Spleen (tissue), 11 donors: ENCODE results near the gene VPS39. TPM values are rescaled to one million over a fixed set of nuclear protein-coding genes. Genes with fewer than 3 reads are reported as not detected.

Experiments
- DNase-seq: peaks from one replicate; pipeline ENCODE4 v3.0.0-alpha.2; 2020
- H3K27ac ChIP-seq, 8 donors: fragments of 200-600 bp; sonication (generic) in 7 of 8; 1 replicate in 4 of 8; 2 replicates in 4 of 8; pipeline versions ENCODE4 v1.5.0 to v1.8.0; 2016 to 2021; ENCODE audit warnings: inconsistent platforms in 4 of 8, mild to moderate bottlenecking in 4 of 8, moderate library complexity in 1 of 8
- H3K27me3 ChIP-seq, 7 donors: fragments of 200-600 bp; sonication (generic) in 6 of 7; replicated peaks in 1 of 7; 1 replicate in 4 of 7; 2 replicates in 3 of 7; pipeline versions ENCODE4 v1.5.0 to v1.8.0; 2016 to 2021; ENCODE audit warnings: inconsistent platforms in 3 of 7, mild to moderate bottlenecking in 1 of 7
- H3K36me3 ChIP-seq, 6 donors: fragments of 200-600 bp; sonication (generic) in 5 of 6; 1 replicate in 4 of 6; 2 replicates in 2 of 6; pipeline versions ENCODE4 v1.5.0 to v1.8.0; 2016 to 2021; ENCODE audit warnings: inconsistent platforms in 2 of 6
- H3K4me1 ChIP-seq, 6 donors: fragments of 200-600 bp; sonication (generic) in 5 of 6; 1 replicate in 3 of 6; 2 replicates in 3 of 6; pipeline versions ENCODE4 v1.5.0 to v1.8.0; 2016 to 2021; ENCODE audit warnings: inconsistent platforms in 3 of 6
- H3K4me3 ChIP-seq, 8 donors: fragments of 200-600 bp; sonication (generic) in 7 of 8; 1 replicate in 4 of 8; 2 replicates in 4 of 8; pipeline versions ENCODE4 v1.5.0 to v1.8.0; 2016 to 2021; ENCODE audit warnings: inconsistent platforms in 4 of 8, mild to moderate bottlenecking in 4 of 8, moderate library complexity in 2 of 8
- H3K9me3 ChIP-seq, 8 donors: fragments of 200-600 bp; sonication (generic) in 7 of 8; 1 replicate in 4 of 8; 2 replicates in 4 of 8; pipeline versions ENCODE4 v1.5.0 to v1.8.0; 2016 to 2021; ENCODE audit warnings: inconsistent platforms in 4 of 8
- CTCF ChIP-seq, 11 experiments: fragments of 200-600 bp in 7 of 11; fragments of 450-650 bp in 4 of 11; sonication (generic) in 4 of 11; IDR thresholded peaks in 8 of 11; conservative IDR thresholded peaks in 3 of 11; 1 replicate in 7 of 11; 2 replicates in 4 of 11; pipeline versions ENCODE4 v1.4.0 to v1.8.0; 2016 to 2021; ENCODE audit warnings: antibody characterized with exemption in 11 of 11, inconsistent platforms in 4 of 11, mild to moderate bottlenecking in 1 of 11
- POLR2A ChIP-seq, 3 donors: fragments of 450-650 bp; IDR thresholded peaks; one replicate each; pipeline ENCODE4 v1.5.1; 2017; ENCODE audit warnings: antibody characterized with exemption in 3 of 3, mild to moderate bottlenecking in 1 of 3
- POLR2AphosphoS5 ChIP-seq, 3 donors: sonication (generic); formaldehyde crosslinking; IDR thresholded peaks; one replicate each; pipeline ENCODE4 v1.5.1; 2017; ENCODE audit warnings: antibody characterized with exemption in 3 of 3
- WGBS, 5 donors: extraction: QIAGEN DNeasy Blood & Tissue Kit in 3 of 5; methylation state at CpG; one replicate each; pipeline versions ENCODE4 v1.1.5 to v1.1.7; 2013 to 2018; 5-methylcytosine and 5-hydroxymethylcytosine counted together
- intact Hi-C: fragments of 100-400 bp; cut with DNase I; formaldehyde crosslinking; loops from one replicate; pipeline ENCODE4 v1.15.0; 2023; ENCODE audit warnings: low total_unique reads
- polyA plus RNA-seq, 3 donors: library from polyadenylated mRNA; stranded (reverse); fragments of 200-250 nt; gene quantifications; one replicate each; pipeline ENCODE4 v1.2.1, GENCODE V29; 2013
- total RNA-seq, 7 donors: library from RNA; depleted of rRNA in 3 of 7; stranded (reverse); fragments of >200 nt in 3 of 7; fragmentation: NEBNext Ultra II Directional in 4 of 7; extraction: Animal tissue kit (Norgen Biotek cat#: 25700) in 4 of 7; gene quantifications; one replicate each; pipeline versions ENCODE4 v1.1.0 to v1.2.1, GENCODE V29; 2016 to 2021
- donor health status: healthy with polysubstance abuse.
- donor health status: DM: no; HTN: no; CAD: no; lungs with moderate emphysema.
- donor health status: DM: no; HTN: no; CAD: no.
- donor health status: Bipolar disorder and iron deficiency.
- donor health status: healthy.
- donor health status: DM: no; HTN: no; CAD: no.
- donor health status: DM: yes; HTN: yes; CAD: no.

VPS39 gene
- total and polyA plus RNA-seq, 10 donors, result 25.9 to 220 (median 94.2) TPM

GRCh38 chr15:42146551-42147430, 61.3 kb downstream of the VPS39 start:
- H3K4me1 ChIP-seq, result no peaks in the 10 kb centered on the region
- no peak overlapping the region for H3K4me3 ChIP-seq
- H3K9me3 ChIP-seq, result no peaks in the 10 kb centered on the region
- no peak for DNase-seq
- intact Hi-C loops, result no loop called here
- no peaks in the 10 kb centered on the region for H3K36me3 ChIP-seq
- H3K27ac ChIP-seq, result no peak overlapping the region
- peaks cover 0 to 5% (median 0%) of the 10 kb centered on the region in 7 donors for H3K27me3 ChIP-seq
- TF ChIP-seq CTCF (IDR thresholded peaks at IDR 0.05 in 8 of 11, conservative IDR thresholded peaks at IDR 0.05 in 3 of 11), result no peak
- no peak for TF ChIP-seq POLR2AphosphoS5 (IDR thresholded peaks at IDR 0.05)
- no peak for TF ChIP-seq POLR2A (IDR thresholded peaks at IDR 0.05)
- 80 to 88% (median 84%) methylated on average over 24 of the region's 24 CpGs for WGBS, 5 donors

GRCh38 chr15:42145546-42146455, 62.3 kb downstream of the VPS39 start:
- Histone ChIP-seq H3K36me3 (no peaks in the 10 kb centered on the region), H3K9me3 (no peaks in the 10 kb centered on the region), H3K27me3 (peaks cover 0 to 5% (median 0%) of the 10 kb centered on the region in 7 donors), H3K27ac (no peak overlapping the region), H3K4me1 (no peaks in the 10 kb centered on the region), H3K4me3 (no peak overlapping the region)
- intact Hi-C loops, result no loop called here
- DNase-seq, result peak; percentile 48
- WGBS, 5 donors, result 81 to 87% (median 83%) methylated on average over 19 to 29 of the region's 29 CpGs
- no peak for TF ChIP-seq POLR2A (IDR thresholded peaks at IDR 0.05)
- no peak for TF ChIP-seq POLR2AphosphoS5 (IDR thresholded peaks at IDR 0.05)
- TF ChIP-seq CTCF (IDR thresholded peaks at IDR 0.05 in 8 of 11, conservative IDR thresholded peaks at IDR 0.05 in 3 of 11), result no peak

- WGBS, 5 donors, result 74 to 83% (median 79%) methylated on average over 9 of the region's 9 CpGs
- intact Hi-C loops, result no loop called here
- H3K9me3 ChIP-seq, result no peaks in the 10 kb centered on the region
- H3K4me1 ChIP-seq, result no peaks in the 10 kb centered on the region
- peak; percentile 16 for DNase-seq
- TF ChIP-seq POLR2AphosphoS5 (IDR thresholded peaks at IDR 0.05) (no peak), POLR2A (IDR thresholded peaks at IDR 0.05) (no peak), CTCF (IDR thresholded peaks at IDR 0.05 in 8 of 11, conservative IDR thresholded peaks at IDR 0.05 in 3 of 11) (no peak)
- no peak overlapping the region for H3K4me3 ChIP-seq
- H3K27ac ChIP-seq, result no peak overlapping the region
- H3K27me3 ChIP-seq, result peaks cover 0 to 5% (median 0%) of the 10 kb centered on the region in 7 donors
- H3K36me3 ChIP-seq, result no peaks in the 10 kb centered on the region
Observed at GRCh38 chr15:42144841-42145375, 63.2 kb downstream of the VPS39 start.
